Ovary (tissue), 3 donors: ENCODE results near the gene LPAR6.

Source experiments
- EP300 ChIP-seq: sonication (generic); formaldehyde crosslinking; IDR thresholded peaks from one replicate; pipeline ENCODE4 v1.6.1; 2017; ENCODE audit warnings: antibody characterized with exemption
- TF ChIP-seq, protein P1 (sequence below), 3 donors: fragments of 450-650 bp in 2 of 3; fragments of 200-600 bp in 1 of 3; IDR thresholded peaks; one replicate each; pipeline versions ENCODE4 v1.5.1 to v1.8.0; 2016 to 2022; ENCODE audit warnings: antibody characterized with exemption in 3 of 3, mild to moderate bottlenecking in 1 of 3
- donor health status: DM: no; HTN: no; CAD: no.

DNA sequence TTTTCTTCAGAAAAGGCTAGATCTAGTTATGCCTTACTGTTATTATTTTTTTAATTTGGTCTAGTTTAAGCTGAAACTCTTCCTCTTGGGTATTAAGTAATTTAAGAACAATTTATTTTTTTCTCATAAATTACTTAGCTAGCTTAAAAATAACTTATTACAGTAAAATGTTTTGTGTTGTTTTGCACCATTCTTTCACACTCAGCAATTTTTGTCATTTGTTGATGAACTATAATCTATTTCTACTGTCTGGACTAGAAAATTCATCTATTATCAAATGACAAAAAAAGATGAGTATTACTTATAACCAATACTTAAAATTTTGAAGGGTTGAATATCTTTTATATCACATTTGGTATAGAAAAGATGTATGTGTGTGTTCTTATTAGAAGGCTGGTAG, 1.6 kb upstream of the LPAR6 start:
- TF ChIP-seq EP300 = no peak
- TF ChIP-seq, protein P1, sequence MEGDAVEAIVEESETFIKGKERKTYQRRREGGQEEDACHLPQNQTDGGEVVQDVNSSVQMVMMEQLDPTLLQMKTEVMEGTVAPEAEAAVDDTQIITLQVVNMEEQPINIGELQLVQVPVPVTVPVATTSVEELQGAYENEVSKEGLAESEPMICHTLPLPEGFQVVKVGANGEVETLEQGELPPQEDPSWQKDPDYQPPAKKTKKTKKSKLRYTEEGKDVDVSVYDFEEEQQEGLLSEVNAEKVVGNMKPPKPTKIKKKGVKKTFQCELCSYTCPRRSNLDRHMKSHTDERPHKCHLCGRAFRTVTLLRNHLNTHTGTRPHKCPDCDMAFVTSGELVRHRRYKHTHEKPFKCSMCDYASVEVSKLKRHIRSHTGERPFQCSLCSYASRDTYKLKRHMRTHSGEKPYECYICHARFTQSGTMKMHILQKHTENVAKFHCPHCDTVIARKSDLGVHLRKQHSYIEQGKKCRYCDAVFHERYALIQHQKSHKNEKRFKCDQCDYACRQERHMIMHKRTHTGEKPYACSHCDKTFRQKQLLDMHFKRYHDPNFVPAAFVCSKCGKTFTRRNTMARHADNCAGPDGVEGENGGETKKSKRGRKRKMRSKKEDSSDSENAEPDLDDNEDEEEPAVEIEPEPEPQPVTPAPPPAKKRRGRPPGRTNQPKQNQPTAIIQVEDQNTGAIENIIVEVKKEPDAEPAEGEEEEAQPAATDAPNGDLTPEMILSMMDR (IDR thresholded peaks at IDR 0.05) = no peak
